Hepatocyte (in vitro differentiated cells): ENCODE measurements around the gene HSDL1.
"Not testable (repeated sequence)": the region's sequence is repeated elsewhere in the genome, so short reads cannot be mapped to it uniquely, and the experiment has no call there.

ENCODE experiments used
- EZH2 ChIP-seq: fragments of 200-600 bp; sonication (generic); IDR thresholded peaks from 2 replicates; pipeline ENCODE4 v1.6.1; 2016; ENCODE audit warnings: antibody characterized with exemption, mild to moderate bottlenecking, borderline replicate concordance
- EZH2phosphoT487 ChIP-seq: fragments of 200-600 bp; sonication (generic); IDR thresholded peaks from one replicate; pipeline ENCODE4 v1.6.1; 2018; ENCODE audit warnings: antibody characterized with exemption, mild to moderate bottlenecking, low read depth, moderate library complexity; ENCODE audit not compliant: unreplicated experiment, severe bottlenecking
- TF ChIP-seq, protein P1 (sequence below): fragments of 200-600 bp; sonication (generic); IDR thresholded peaks from 2 replicates; pipeline ENCODE4 v1.5.1; 2016; ENCODE audit warnings: antibody characterized with exemption, mild to moderate bottlenecking; ENCODE audit not compliant: poor library complexity

GRCh38 chr16:84118315-84118714 lies 26.7 kb downstream of the HSDL1 start:
- TF ChIP-seq, protein P1, sequence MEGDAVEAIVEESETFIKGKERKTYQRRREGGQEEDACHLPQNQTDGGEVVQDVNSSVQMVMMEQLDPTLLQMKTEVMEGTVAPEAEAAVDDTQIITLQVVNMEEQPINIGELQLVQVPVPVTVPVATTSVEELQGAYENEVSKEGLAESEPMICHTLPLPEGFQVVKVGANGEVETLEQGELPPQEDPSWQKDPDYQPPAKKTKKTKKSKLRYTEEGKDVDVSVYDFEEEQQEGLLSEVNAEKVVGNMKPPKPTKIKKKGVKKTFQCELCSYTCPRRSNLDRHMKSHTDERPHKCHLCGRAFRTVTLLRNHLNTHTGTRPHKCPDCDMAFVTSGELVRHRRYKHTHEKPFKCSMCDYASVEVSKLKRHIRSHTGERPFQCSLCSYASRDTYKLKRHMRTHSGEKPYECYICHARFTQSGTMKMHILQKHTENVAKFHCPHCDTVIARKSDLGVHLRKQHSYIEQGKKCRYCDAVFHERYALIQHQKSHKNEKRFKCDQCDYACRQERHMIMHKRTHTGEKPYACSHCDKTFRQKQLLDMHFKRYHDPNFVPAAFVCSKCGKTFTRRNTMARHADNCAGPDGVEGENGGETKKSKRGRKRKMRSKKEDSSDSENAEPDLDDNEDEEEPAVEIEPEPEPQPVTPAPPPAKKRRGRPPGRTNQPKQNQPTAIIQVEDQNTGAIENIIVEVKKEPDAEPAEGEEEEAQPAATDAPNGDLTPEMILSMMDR, result not testable (repeated sequence)
- TF ChIP-seq EZH2, EZH2phosphoT487: not testable (repeated sequence)
